Smooth muscle cell (in vitro differentiated cells): ENCODE data around the gene OR4K17. TPM values are rescaled to one million over a fixed set of nuclear protein-coding genes. Genes with fewer than 3 reads are reported as not detected.

Experiments used
- polyA plus RNA-seq: library from polyadenylated mRNA; unstranded; fragments of >200 nt; fragmentation: Nextera tagmentation; extraction: Ambion mirVana; gene quantifications from 2 replicates; pipeline ENCODE4 v1.2.1, GENCODE V29; 2016
- small RNA-seq: library from RNA; depleted of rRNA; stranded (forward); fragments of <200 nt; gene quantifications from one replicate; pipeline ENCODE3, GENCODE V24; 2014
- total RNA-seq: library from RNA; depleted of rRNA; stranded (reverse); fragments of >200 nt; gene quantifications from 2 replicates; pipeline ENCODE4 v1.2.3, GENCODE V29; 2014

The OR4K17 gene
- total and polyA plus RNA-seq, 2 experiments from 2014 or later, result not detected

Small RNA genes within 50 kb of the gene (small RNA-seq; reads per million reads assigned to genes)
- gene RNA5SP380, result not detected

Other genes with a start within 250 kb of the OR4K17 start
- gene OR4K2, start 235.6 kb upstream of the OR4K17 start, total RNA-seq, result not detected in 2 replicates
- not detected in 2 replicates for gene OR4K2, start 235.6 kb upstream of the OR4K17 start, polyA plus RNA-seq
- gene OR4K5, start 190.1 kb upstream of the OR4K17 start, total RNA-seq, result not detected in 2 replicates
- gene OR4K5, start 190.1 kb upstream of the OR4K17 start, polyA plus RNA-seq, result not detected in 2 replicates
- gene OR4K1, start 179.8 kb upstream of the OR4K17 start, total RNA-seq, result not detected in 2 replicates
- not detected in 2 replicates for gene OR4K1, start 179.8 kb upstream of the OR4K17 start, polyA plus RNA-seq
- gene OR4K15, start 135.1 kb upstream of the OR4K17 start, total RNA-seq, result not detected in 2 replicates
- not detected in 2 replicates for gene OR4K15, start 135.1 kb upstream of the OR4K17 start, polyA plus RNA-seq
- not detected in 2 replicates for gene OR4Q2, start 108.6 kb upstream of the OR4K17 start, total RNA-seq
- gene OR4Q2, start 108.6 kb upstream of the OR4K17 start, polyA plus RNA-seq, result not detected in 2 replicates
- gene OR4K14, start 91.4 kb upstream of the OR4K17 start, total RNA-seq, result not detected in 2 replicates
- not detected in 2 replicates for gene OR4K14, start 91.4 kb upstream of the OR4K17 start, polyA plus RNA-seq
- gene OR4K13, start 74.7 kb upstream of the OR4K17 start, total RNA-seq, result not detected in 2 replicates
- gene OR4K13, start 74.7 kb upstream of the OR4K17 start, polyA plus RNA-seq, result not detected in 2 replicates
- gene OR4L1, start 50.7 kb upstream of the OR4K17 start, total RNA-seq, result not detected in 2 replicates
- not detected in 2 replicates for gene OR4L1, start 50.7 kb upstream of the OR4K17 start, polyA plus RNA-seq
- gene OR4N5, start 28.1 kb downstream of the OR4K17 start, total RNA-seq, result not detected in 2 replicates
- gene OR4N5, start 28.1 kb downstream of the OR4K17 start, polyA plus RNA-seq, result not detected in 2 replicates
- gene OR11G2, start 80.2 kb downstream of the OR4K17 start, total RNA-seq, result not detected in 2 replicates
- gene OR11G2, start 80.2 kb downstream of the OR4K17 start, polyA plus RNA-seq, result not detected in 2 replicates
- gene OR11H6, start 113.0 kb downstream of the OR4K17 start, total RNA-seq, result not detected in 2 replicates
- not detected in 2 replicates for gene OR11H6, start 113.0 kb downstream of the OR4K17 start, polyA plus RNA-seq
- not detected in 2 replicates for gene OR11H7, start 118.2 kb downstream of the OR4K17 start, total RNA-seq
- gene OR11H7, start 118.2 kb downstream of the OR4K17 start, polyA plus RNA-seq, result not detected in 2 replicates
- gene OR11H4, start 128.5 kb downstream of the OR4K17 start, total RNA-seq, result not detected in 2 replicates
- gene OR11H4, start 128.5 kb downstream of the OR4K17 start, polyA plus RNA-seq, result not detected in 2 replicates
- 16.3 and 18.7 TPM in 2 replicates for gene TTC5, start 195.2 kb downstream of the OR4K17 start, total RNA-seq
- 13.4 and 17.9 TPM in 2 replicates for gene TTC5, start 195.2 kb downstream of the OR4K17 start, polyA plus RNA-seq
- 65.3 and 70.4 TPM in 2 replicates for gene CCNB1IP1, start 222.5 kb downstream of the OR4K17 start, total RNA-seq
- gene CCNB1IP1, start 222.5 kb downstream of the OR4K17 start, polyA plus RNA-seq, result 16.3 and 25.6 TPM in 2 replicates
- gene PARP2, start 232.9 kb downstream of the OR4K17 start, total RNA-seq, result 24.0 and 29.2 TPM in 2 replicates
- gene PARP2, start 232.9 kb downstream of the OR4K17 start, polyA plus RNA-seq, result 37.3 and 38.7 TPM in 2 replicates